HEK293 (cell line): ENCODE measurements around the gene FGF12.

Experiments used
- CTCF ChIA-PET: fragments of 350-600 bp; formaldehyde crosslinking; extraction: SDS; loops from one replicate; lab custom pipeline; 2021; ENCODE audit warnings: antibody characterized with exemption; lab: Yijun Ruan, JAX
- POLR2A ChIA-PET: fragments of 300-600 bp; formaldehyde crosslinking; extraction: SDS; loops from one replicate; lab custom pipeline; 2020; ENCODE audit warnings: antibody characterized with exemption, inconsistent platforms; lab: Yijun Ruan, JAX
- H3K27ac ChIP-seq: fragments of 200-500 bp; sonication (Bioruptor generic); 2 replicates; pipeline ENCODE4 v1.5.1; 2014; ENCODE audit warnings: low read depth, low read length, control low read depth, inconsistent platforms; ENCODE audit errors: extremely low read depth
- H3K36me3 ChIP-seq, 2 experiments: fragments of 200-500 bp in 1 of 2; sonication (Bioruptor generic) in 1 of 2; 1 replicate in 1 of 2; 2 replicates in 1 of 2; pipeline ENCODE4 v1.5.1; 2014 to 2017; ENCODE audit warnings: inconsistent platforms in 2 of 2, low read length in 2 of 2; ENCODE audit not compliant: control insufficient read depth in 2 of 2, insufficient read depth in 1 of 2
- H3K4me1 ChIP-seq: fragments of 200-500 bp; sonication (Bioruptor generic); 2 replicates; pipeline ENCODE4 v1.5.1; 2014; ENCODE audit warnings: mild to moderate bottlenecking, low read length, inconsistent platforms; ENCODE audit not compliant: control insufficient read depth, insufficient read depth
- H3K4me3 ChIP-seq: 2 replicates; pipeline ENCODE4 v1.5.1; 2011; ENCODE audit warnings: low read depth, mild to moderate bottlenecking, control low read depth, low read length, moderate library complexity
- H3K9me3 ChIP-seq: fragments of 200-500 bp; sonication (Bioruptor generic); 2 replicates; pipeline ENCODE4 v1.5.1; 2014; ENCODE audit warnings: low read depth, low read length, inconsistent platforms; ENCODE audit not compliant: control insufficient read depth, insufficient read depth
- ATF2 ChIP-seq: fragments of 450-650 bp; formaldehyde crosslinking; IDR thresholded peaks from 2 replicates; pipeline ENCODE4 v1.5.1; 2016; ENCODE audit warnings: missing biosample characterization, missing genetic modification characterization, low read depth
- KLF8 ChIP-seq: fragments of 450-650 bp; formaldehyde crosslinking; IDR thresholded peaks from 2 replicates; pipeline ENCODE4 v1.5.1; 2016; ENCODE audit warnings: missing biosample characterization, missing genetic modification characterization
- MYNN ChIP-seq: fragments of 450-650 bp; formaldehyde crosslinking; IDR thresholded peaks from 2 replicates; pipeline ENCODE4 v1.5.1; 2016; ENCODE audit warnings: missing biosample characterization, missing genetic modification characterization, borderline replicate concordance
- PATZ1 ChIP-seq: fragments of 450-650 bp; formaldehyde crosslinking; IDR thresholded peaks from 2 replicates; pipeline ENCODE4 v1.5.1; 2016; ENCODE audit warnings: missing biosample characterization, missing genetic modification characterization
- ZBTB11 ChIP-seq: fragments of 450-650 bp; formaldehyde crosslinking; conservative IDR thresholded peaks from 2 replicates; pipeline ENCODE4 v1.5.1; 2016; ENCODE audit warnings: low read depth, missing biosample characterization, missing genetic modification characterization
- ZEB2 ChIP-seq: fragments of 450-650 bp; formaldehyde crosslinking; IDR thresholded peaks from 2 replicates; pipeline ENCODE4 v1.5.1; 2016; ENCODE audit warnings: missing biosample characterization, missing genetic modification characterization
- ZNF133 ChIP-seq: fragments of 450-650 bp; formaldehyde crosslinking; IDR thresholded peaks from 2 replicates; pipeline ENCODE4 v1.5.1; 2016; ENCODE audit warnings: missing biosample characterization, missing genetic modification characterization
- ZNF184 ChIP-seq: fragments of 450-650 bp; IDR thresholded peaks from 2 replicates; pipeline ENCODE4 v1.5.1; 2018; ENCODE audit warnings: missing biosample characterization, mild to moderate bottlenecking, missing genetic modification characterization
- ZNF214 ChIP-seq: fragments of 450-650 bp; formaldehyde crosslinking; IDR thresholded peaks from 2 replicates; pipeline ENCODE4 v1.5.1; 2017; ENCODE audit warnings: missing biosample characterization, mild to moderate bottlenecking, missing genetic modification characterization, borderline replicate concordance
- ZNF248 ChIP-seq: fragments of 450-650 bp; formaldehyde crosslinking; IDR thresholded peaks from 2 replicates; pipeline ENCODE4 v1.5.1; 2017; ENCODE audit warnings: missing biosample characterization, missing genetic modification characterization
- ZNF292 ChIP-seq: fragments of 450-650 bp; formaldehyde crosslinking; IDR thresholded peaks from 2 replicates; pipeline ENCODE4 v1.5.1; 2016; ENCODE audit warnings: low read depth, missing biosample characterization, missing genetic modification characterization, borderline replicate concordance
- ZNF302 ChIP-seq: fragments of 450-650 bp; formaldehyde crosslinking; IDR thresholded peaks from 2 replicates; pipeline ENCODE4 v1.5.1; 2016; ENCODE audit warnings: missing biosample characterization, missing genetic modification characterization, low read depth
- ZNF311 ChIP-seq: fragments of 450-650 bp; formaldehyde crosslinking; IDR thresholded peaks from 2 replicates; pipeline ENCODE4 v1.5.1; 2017; ENCODE audit warnings: missing biosample characterization, missing genetic modification characterization, borderline replicate concordance
- ZNF398 ChIP-seq: fragments of 450-650 bp; formaldehyde crosslinking; IDR thresholded peaks from 2 replicates; pipeline ENCODE4 v1.5.1; 2017; ENCODE audit warnings: missing biosample characterization, missing genetic modification characterization
- ZNF555 ChIP-seq: fragments of 450-650 bp; formaldehyde crosslinking; conservative IDR thresholded peaks from 2 replicates; pipeline ENCODE4 v1.5.1; 2017; ENCODE audit warnings: missing biosample characterization, mild to moderate bottlenecking, missing genetic modification characterization, inconsistent platforms
- ZNF600 ChIP-seq: fragments of 450-650 bp; formaldehyde crosslinking; IDR thresholded peaks from 2 replicates; pipeline ENCODE4 v1.5.1; 2016; ENCODE audit warnings: missing biosample characterization, missing genetic modification characterization
- ZNF747 ChIP-seq: fragments of 450-650 bp; formaldehyde crosslinking; IDR thresholded peaks from 2 replicates; pipeline ENCODE4 v1.5.1; 2016; ENCODE audit warnings: missing biosample characterization, missing genetic modification characterization
- ZNF843 ChIP-seq: fragments of 450-650 bp; formaldehyde crosslinking; IDR thresholded peaks from 2 replicates; pipeline ENCODE4 v1.5.1; 2016; ENCODE audit warnings: missing biosample characterization, missing genetic modification characterization
- ZSCAN18 ChIP-seq: fragments of 450-650 bp; formaldehyde crosslinking; IDR thresholded peaks from 2 replicates; pipeline ENCODE4 v1.5.1; 2016; ENCODE audit warnings: missing biosample characterization, missing genetic modification characterization
- ZSCAN30 ChIP-seq: fragments of 450-650 bp; IDR thresholded peaks from 2 replicates; pipeline ENCODE4 v1.5.1; 2018; ENCODE audit warnings: missing biosample characterization, mild to moderate bottlenecking, missing genetic modification characterization, moderate library complexity

FGF12 gene

GRCh38 chr3:192700885-192701284 lies 26.5 kb downstream of the FGF12 start (continued):
- TF ChIP-seq ZSCAN18 (tag by site-specific recombination) (no peak), ATF2 (no peak), ZNF600 (tag by site-specific recombination) (no peak)

GRCh38 chr3:192696943-192697587 lies 30.3 kb downstream of the FGF12 start:
- Histone ChIP-seq H3K4me1 (no peaks in the 10 kb centered on the region), H3K9me3 (no peaks in the 10 kb centered on the region), H3K36me3 (no peaks in the 10 kb centered on the region), H3K4me3 (no peak overlapping the region), H3K27ac (no peak overlapping the region)
- ChIA-PET CTCF (no interaction called here), POLR2A (no interaction called here)
- TF ChIP-seq ZNF398 (tag by site-specific recombination) (no peak), ZNF184 (no peak), ZBTB11 (tag by site-specific recombination) (no peak), ZNF843 (tag by site-specific recombination) (no peak), ZSCAN30 (tag by site-specific recombination) (no peak), ZNF302 (tag by site-specific recombination) (no peak), ZNF747 (tag by site-specific recombination) (no peak), ZNF133 (tag by site-specific recombination) (no peak), ZEB2 (no peak), ZNF214 (tag by site-specific recombination) (no peak)

GRCh38 chr3:192687488-192688152 lies 39.7 kb downstream of the FGF12 start:
- H3K27ac ChIP-seq: no peak overlapping the region
- no peaks in the 10 kb centered on the region for H3K4me1 ChIP-seq
- ChIA-PET CTCF (no interaction called here), POLR2A (no interaction called here)
- no peaks in the 10 kb centered on the region for H3K9me3 ChIP-seq
- TF ChIP-seq ZNF555 (tag by site-specific recombination) (no peak), ZNF311 (tag by site-specific recombination) (no peak), ZNF292 (tag by site-specific recombination) (no peak), MYNN (tag by site-specific recombination) (no peak), PATZ1 (tag by site-specific recombination) (no peak), KLF8 (tag by site-specific recombination) (no peak), ZNF248 (tag by site-specific recombination) (no peak)
- no peak overlapping the region for H3K4me3 ChIP-seq
- no peaks in the 10 kb centered on the region for H3K36me3 ChIP-seq
